Stomach (tissue), 4 donors: Measurements from ENCODE around the gene MYO3B.

Experiments
- CTCF ChIP-seq, 7 experiments: fragments of 450-650 bp in 4 of 7; fragments of 200-600 bp in 3 of 7; sonication (generic) in 3 of 7; IDR thresholded peaks; one replicate each; pipeline ENCODE4 v1.5.1; 2016 to 2019; ENCODE audit warnings: antibody characterized with exemption in 7 of 7, control low read depth in 2 of 7, mild to moderate bottlenecking in 1 of 7
- EP300 ChIP-seq: sonication (generic); formaldehyde crosslinking; IDR thresholded peaks from one replicate; pipeline ENCODE4 v1.6.1; 2017; ENCODE audit warnings: antibody characterized with exemption
- POLR2A ChIP-seq, 4 donors: fragments of 450-650 bp; IDR thresholded peaks; one replicate each; pipeline ENCODE4 v1.6.1; 2016; ENCODE audit warnings: antibody characterized with exemption in 4 of 4, control low read depth in 2 of 4, mild to moderate bottlenecking in 1 of 4, moderate library complexity in 1 of 4
- POLR2AphosphoS5 ChIP-seq, 3 donors: sonication (generic); formaldehyde crosslinking; IDR thresholded peaks; one replicate each; pipeline ENCODE4 v1.6.1; 2016; ENCODE audit warnings: antibody characterized with exemption in 3 of 3

- no peak for TF ChIP-seq CTCF (IDR thresholded peaks at IDR 0.05)
- TF ChIP-seq POLR2A (IDR thresholded peaks at IDR 0.05) = no peak
- no peak for TF ChIP-seq EP300
- no peak for TF ChIP-seq POLR2AphosphoS5 (IDR thresholded peaks at IDR 0.05)
Measured at GRCh38 chr2:170322140-170322766, 144.3 kb downstream of the MYO3B start.
